ENCODE data around the gene RYR2.

DNA sequence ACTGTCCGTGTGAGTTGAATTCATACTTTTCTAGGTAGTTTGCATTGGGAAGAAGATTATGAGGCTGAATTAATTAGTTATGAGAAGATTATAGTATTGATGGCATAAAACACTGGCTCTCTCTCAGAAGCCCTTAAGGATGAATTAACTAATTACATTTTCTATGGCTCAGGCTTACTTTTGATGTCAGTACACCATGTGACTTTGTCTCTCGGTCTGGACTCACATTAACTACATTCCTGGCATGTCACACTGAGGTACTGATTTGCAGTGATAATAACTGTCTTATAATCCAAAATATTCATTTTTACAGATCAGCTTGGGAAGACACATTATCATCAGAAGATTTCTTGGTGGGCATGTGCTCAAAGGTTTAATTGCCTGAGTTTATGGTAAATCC, 486.6 kb downstream of the RYR2 start:
- TF ChIP-seq, protein P1, sequence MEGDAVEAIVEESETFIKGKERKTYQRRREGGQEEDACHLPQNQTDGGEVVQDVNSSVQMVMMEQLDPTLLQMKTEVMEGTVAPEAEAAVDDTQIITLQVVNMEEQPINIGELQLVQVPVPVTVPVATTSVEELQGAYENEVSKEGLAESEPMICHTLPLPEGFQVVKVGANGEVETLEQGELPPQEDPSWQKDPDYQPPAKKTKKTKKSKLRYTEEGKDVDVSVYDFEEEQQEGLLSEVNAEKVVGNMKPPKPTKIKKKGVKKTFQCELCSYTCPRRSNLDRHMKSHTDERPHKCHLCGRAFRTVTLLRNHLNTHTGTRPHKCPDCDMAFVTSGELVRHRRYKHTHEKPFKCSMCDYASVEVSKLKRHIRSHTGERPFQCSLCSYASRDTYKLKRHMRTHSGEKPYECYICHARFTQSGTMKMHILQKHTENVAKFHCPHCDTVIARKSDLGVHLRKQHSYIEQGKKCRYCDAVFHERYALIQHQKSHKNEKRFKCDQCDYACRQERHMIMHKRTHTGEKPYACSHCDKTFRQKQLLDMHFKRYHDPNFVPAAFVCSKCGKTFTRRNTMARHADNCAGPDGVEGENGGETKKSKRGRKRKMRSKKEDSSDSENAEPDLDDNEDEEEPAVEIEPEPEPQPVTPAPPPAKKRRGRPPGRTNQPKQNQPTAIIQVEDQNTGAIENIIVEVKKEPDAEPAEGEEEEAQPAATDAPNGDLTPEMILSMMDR (IDR thresholded peaks at IDR 0.05; ENCODE audit: poor library complexity), result no peak
- TF ChIP-seq EZH2 (IDR thresholded peaks at IDR 0.05; ENCODE audit: borderline replicate concordance), result no peak
- TF ChIP-seq EZH2phosphoT487 (IDR thresholded peaks at IDR 0.05; ENCODE audit: low read depth, severe bottlenecking, unreplicated experiment), result no peak

Data from hepatocyte (in vitro differentiated cells).